Measurements from ENCODE around the gene MUC2. TPM values are rescaled to one million over a fixed set of nuclear protein-coding genes. Genes with fewer than 3 reads are reported as not detected.

Gene MUC2
- total and polyA plus RNA-seq, 10 of the 15 experiments (the other 5 are each of a cell fraction or from before 2014, with no cell fraction given), result 0.23 TPM; not detected in 9

DNA sequence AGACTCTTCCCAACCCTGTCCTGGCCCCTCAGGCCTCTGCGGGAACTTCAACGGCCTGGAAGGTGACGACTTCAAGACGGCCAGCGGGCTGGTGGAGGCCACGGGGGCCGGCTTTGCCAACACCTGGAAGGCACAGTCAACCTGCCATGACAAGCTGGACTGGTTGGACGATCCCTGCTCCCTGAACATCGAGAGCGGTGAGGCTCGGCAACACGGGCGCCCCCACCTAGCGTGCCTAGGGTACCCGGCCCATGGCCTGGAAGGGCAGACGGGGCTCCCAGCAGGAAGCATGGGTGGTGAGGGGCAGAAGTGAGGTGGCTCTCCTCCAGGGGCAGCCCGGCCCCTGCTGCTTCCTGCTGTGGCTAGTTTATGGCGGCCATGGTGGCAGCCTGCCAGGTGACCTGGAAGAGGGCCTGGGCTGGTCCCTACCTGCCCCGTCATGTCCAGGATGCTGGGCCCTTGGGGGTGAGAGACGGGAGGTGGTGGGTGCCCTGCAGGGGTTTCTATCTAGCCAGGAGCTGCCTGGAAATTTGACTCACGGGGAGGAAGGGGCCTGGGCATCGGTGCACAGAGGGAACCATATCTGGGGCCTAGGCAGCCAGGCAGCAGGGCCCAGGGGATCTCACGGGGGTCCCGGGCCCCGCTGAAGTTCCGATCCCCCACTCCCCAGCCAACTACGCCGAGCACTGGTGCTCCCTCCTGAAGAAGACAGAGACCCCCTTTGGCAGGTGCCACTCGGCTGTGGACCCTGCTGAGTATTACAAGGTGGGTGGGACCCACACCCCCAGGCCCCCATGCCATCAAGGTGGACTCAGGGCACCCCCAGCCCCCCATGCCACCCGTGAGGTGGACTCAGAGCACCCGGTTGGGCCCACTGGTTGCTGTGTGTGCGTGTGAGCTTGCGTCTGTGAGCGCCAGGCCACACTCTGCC is 9.2 kb downstream of the MUC2 start:
- BruUV-seq (replicated peaks), result no TSS peak
- Histone ChIP-seq H3K79me2 (ENCODE audit: control insufficient read depth, insufficient read depth, low read length) (no peaks in the 10 kb centered on the region), H4K20me1 (ENCODE audit: control insufficient read depth, insufficient read depth) (no peaks in the 10 kb centered on the region), H2AFZ (ENCODE audit: control insufficient read depth, low read depth, low read length) (no peak overlapping the region), H3K9me3 (replicated peaks; ENCODE audit: control insufficient read depth, insufficient read depth, low read length) (no peaks in the 10 kb centered on the region; the same call in 2 of the 3 replicates), H3K4me3 (no peak overlapping the region), H3K9ac (ENCODE audit: control insufficient read depth, insufficient read depth, low read length) (no peak overlapping the region), H3K27ac (ENCODE audit: control insufficient read depth, insufficient read depth) (no peak overlapping the region), H3K4me1 (ENCODE audit: control insufficient read depth, insufficient read depth, low read length) (no peaks in the 10 kb centered on the region), H3K4me2 (ENCODE audit: control insufficient read depth, insufficient read depth) (no peak overlapping the region), H3K36me3 (ENCODE audit: control insufficient read depth in 2 of 2, insufficient read depth in 2 of 2, low read length in 1 of 2) (no peaks in the 10 kb centered on the region), H3K27me3 (replicated peaks in 1 of 2; ENCODE audit: control insufficient read depth in 2 of 2, insufficient read depth in 2 of 2, low read length in 1 of 2) (no peaks in the 10 kb centered on the region)
- in situ Hi-C loops (cut with MboI), result no loop called here
- SMC1A ChIA-PET (ENCODE audit: uncharacterized antibody, unreplicated experiment), result no interaction called here
- WGBS (ENCODE audit: insufficient coverage, insufficient replicate concordance, low lambda C conversion rate, missing lambda C conversion rate), result 39% methylated on average over 33 of the region's 34 CpGs
- intact Hi-C loops (cut with micrococcal nuclease; ENCODE audit: unreplicated experiment), result no loop called here
- CTCF ChIA-PET, result no interaction called here
- RAD21 ChIA-PET (ENCODE audit: unreplicated experiment), result no interaction called here
- ATAC-seq (no peak), DNase-seq (ENCODE audit: low read depth, low spot score) (no peak), FAIRE-seq (no peak)
- POLR2A ChIA-PET, result no interaction called here
- TF ChIP-seq PBX3 (IDR thresholded peaks at IDR 0.05; ENCODE audit: insufficient replicate concordance, low read depth, low read length) (no peak), POLR2AphosphoS2 (IDR thresholded peaks at IDR 0.05; ENCODE audit: low read depth, low read length) (no peak), CREB1 (IDR thresholded peaks at IDR 0.05; ENCODE audit: low read depth) (no peak), NFYB (IDR thresholded peaks at IDR 0.05; ENCODE audit: insufficient read depth, low read depth, low read length) (no peak), WRNIP1 (IDR thresholded peaks at IDR 0.05; ENCODE audit: borderline replicate concordance, low read depth, low read length) (no peak), ESRRA (IDR thresholded peaks at IDR 0.05; ENCODE audit: low read length) (no peak), GATAD2B (conservative IDR thresholded peaks at IDR 0.05; ENCODE audit: low read depth) (no peak), NKRF (conservative IDR thresholded peaks at IDR 0.05) (no peak), EGR1 (IDR thresholded peaks at IDR 0.05; ENCODE audit: borderline replicate concordance in 1 of 2, low read depth in 2 of 2, low read length in 2 of 2) (no peak), YY1 (IDR thresholded peaks at IDR 0.05; ENCODE audit: low read depth, low read length) (no peak), CBX5 (IDR thresholded peaks at IDR 0.05; ENCODE audit: low read depth) (no peak), HDGF (IDR thresholded peaks at IDR 0.05) (no peak)
- TF ChIP-seq, protein P1, sequence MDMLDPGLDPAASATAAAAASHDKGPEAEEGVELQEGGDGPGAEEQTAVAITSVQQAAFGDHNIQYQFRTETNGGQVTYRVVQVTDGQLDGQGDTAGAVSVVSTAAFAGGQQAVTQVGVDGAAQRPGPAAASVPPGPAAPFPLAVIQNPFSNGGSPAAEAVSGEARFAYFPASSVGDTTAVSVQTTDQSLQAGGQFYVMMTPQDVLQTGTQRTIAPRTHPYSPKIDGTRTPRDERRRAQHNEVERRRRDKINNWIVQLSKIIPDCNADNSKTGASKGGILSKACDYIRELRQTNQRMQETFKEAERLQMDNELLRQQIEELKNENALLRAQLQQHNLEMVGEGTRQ (IDR thresholded peaks at IDR 0.05; ENCODE audit: borderline replicate concordance, low read depth, low read length), result no peak
- TF ChIP-seq, protein P2, sequence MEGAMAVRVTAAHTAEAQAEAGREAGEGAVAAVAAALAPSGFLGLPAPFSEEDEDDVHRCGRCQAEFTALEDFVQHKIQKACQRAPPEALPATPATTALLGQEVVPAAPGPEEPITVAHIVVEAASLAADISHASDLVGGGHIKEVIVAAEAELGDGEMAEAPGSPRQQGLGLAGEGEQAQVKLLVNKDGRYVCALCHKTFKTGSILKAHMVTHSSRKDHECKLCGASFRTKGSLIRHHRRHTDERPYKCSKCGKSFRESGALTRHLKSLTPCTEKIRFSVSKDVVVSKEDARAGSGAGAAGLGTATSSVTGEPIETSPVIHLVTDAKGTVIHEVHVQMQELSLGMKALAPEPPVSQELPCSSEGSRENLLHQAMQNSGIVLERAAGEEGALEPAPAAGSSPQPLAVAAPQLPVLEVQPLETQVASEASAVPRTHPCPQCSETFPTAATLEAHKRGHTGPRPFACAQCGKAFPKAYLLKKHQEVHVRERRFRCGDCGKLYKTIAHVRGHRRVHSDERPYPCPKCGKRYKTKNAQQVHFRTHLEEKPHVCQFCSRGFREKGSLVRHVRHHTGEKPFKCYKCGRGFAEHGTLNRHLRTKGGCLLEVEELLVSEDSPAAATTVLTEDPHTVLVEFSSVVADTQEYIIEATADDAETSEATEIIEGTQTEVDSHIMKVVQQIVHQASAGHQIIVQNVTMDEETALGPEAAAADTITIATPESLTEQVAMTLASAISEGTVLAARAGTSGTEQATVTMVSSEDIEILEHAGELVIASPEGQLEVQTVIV (IDR thresholded peaks at IDR 0.05; ENCODE audit: borderline replicate concordance, partially characterized antibody), result no peak
